Measurements from ENCODE around the gene GPX8. TPM values are rescaled to one million over a fixed set of nuclear protein-coding genes. Genes with fewer than 3 reads are reported as not detected.

GPX8 gene
- total and polyA plus RNA-seq, 9 of the 15 experiments (the other 6 are each of a cell fraction or from before 2014, with no cell fraction given), result 0.62 to 1.8 (median 1.2) TPM

DNA sequence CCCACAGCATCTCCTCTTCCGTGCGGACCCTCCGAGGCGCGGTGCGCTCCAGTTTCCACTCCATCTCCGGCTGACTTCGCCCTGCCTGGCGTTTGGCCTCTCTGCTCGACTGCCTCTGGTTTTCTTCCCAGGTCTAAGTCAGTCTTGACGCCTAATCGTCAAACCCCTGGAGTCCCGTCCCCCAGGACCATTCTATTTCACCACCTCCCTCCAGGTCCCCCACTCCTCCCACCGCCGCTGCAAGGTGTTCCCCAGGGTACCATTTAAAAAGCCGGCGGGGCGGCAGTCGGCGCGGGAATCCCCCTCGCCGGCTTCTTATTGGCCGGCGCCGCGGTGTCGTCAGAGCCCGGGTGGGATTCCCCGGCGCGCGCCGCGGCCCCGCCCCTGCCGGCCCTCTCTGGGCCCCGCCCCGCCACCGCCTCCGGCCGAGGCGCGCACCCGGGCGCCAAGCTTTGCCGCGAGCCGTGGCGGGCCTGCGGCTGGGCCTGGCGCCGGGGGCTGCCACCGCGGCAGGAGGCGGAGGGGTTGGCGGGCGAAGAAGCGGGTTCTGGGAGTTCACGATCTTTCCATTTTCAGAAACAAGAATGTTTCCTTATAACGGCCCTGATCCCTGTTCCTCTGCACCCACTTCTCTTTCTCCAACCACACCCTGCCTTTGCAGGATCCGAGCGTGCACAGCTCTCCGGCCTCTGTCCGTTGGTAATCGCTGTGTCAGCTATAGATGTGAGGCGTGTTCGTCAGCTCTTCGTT lies 13.1 kb downstream of the GPX8 start, which contains the start of gene CDC20B (continued):
- TF ChIP-seq NONO (IDR thresholded peaks at IDR 0.05; ENCODE audit: low read depth in 2 of 2, low read length in 1 of 2) (0 out of 4 replicates have a peak, but pooled peaks of 1 of the 2 experiments have one; percentile 44), TAF9B (IDR thresholded peaks at IDR 0.05; ENCODE audit: partially characterized antibody) (no peak), ZNF395 (CRISPR knock-in tag; IDR thresholded peaks at IDR 0.05) (peak; percentile 73), CXXC5 (CRISPR knock-in tag; IDR thresholded peaks at IDR 0.05) (peak; percentile 42), SMARCE1 (IDR thresholded peaks at IDR 0.05) (no peak), HDAC1 (IDR thresholded peaks at IDR 0.05) (peak in 1 of 2 experiments; percentile 14; a peak in 1 of 4 replicates), ZNF740 (CRISPR knock-in tag; IDR thresholded peaks at IDR 0.05) (no peak), ZNF740 (tag; IDR thresholded peaks at IDR 0.05) (no peak), POLR3A (IDR thresholded peaks at IDR 0.05; ENCODE audit: borderline replicate concordance, extremely low read depth, insufficient read depth, insufficient read length) (no peak), HDAC3 (IDR thresholded peaks at IDR 0.05; ENCODE audit: borderline replicate concordance, partially characterized antibody) (no peak), SNRNP70 (optimal IDR thresholded peaks at IDR 0.05; ENCODE audit: low read depth, low read length) (no peak), POLR2AphosphoS5 (IDR thresholded peaks at IDR 0.05; ENCODE audit: control insufficient read depth, insufficient read depth, low read depth, low read length) (no peak), TFAP4 (CRISPR knock-in tag; IDR thresholded peaks at IDR 0.05; ENCODE audit: borderline replicate concordance) (no peak), MYC (IDR thresholded peaks at IDR 0.05; ENCODE audit: low read depth, low read length) (peak; percentile 39), MYC (CRISPR knock-in tag; IDR thresholded peaks at IDR 0.05; ENCODE audit: borderline replicate concordance, low read depth) (no peak), PRMT5 (CRISPR knock-in tag; IDR thresholded peaks at IDR 0.05) (no peak), ZNF197 (CRISPR knock-in tag; IDR thresholded peaks at IDR 0.05; ENCODE audit: low read depth) (no peak), SIN3A (IDR thresholded peaks at IDR 0.05; ENCODE audit: borderline replicate concordance in 2 of 2, control insufficient read depth in 1 of 2, low read depth in 2 of 2, low read length in 2 of 2) (peak; percentile 6 to 78; a peak in 2 of 4 replicates), CREBBP (IDR thresholded peaks at IDR 0.05; ENCODE audit: low read depth, low read length) (no peak), ZNF12 (CRISPR knock-in tag; IDR thresholded peaks at IDR 0.05) (no peak)
- TF ChIP-seq, protein P1, sequence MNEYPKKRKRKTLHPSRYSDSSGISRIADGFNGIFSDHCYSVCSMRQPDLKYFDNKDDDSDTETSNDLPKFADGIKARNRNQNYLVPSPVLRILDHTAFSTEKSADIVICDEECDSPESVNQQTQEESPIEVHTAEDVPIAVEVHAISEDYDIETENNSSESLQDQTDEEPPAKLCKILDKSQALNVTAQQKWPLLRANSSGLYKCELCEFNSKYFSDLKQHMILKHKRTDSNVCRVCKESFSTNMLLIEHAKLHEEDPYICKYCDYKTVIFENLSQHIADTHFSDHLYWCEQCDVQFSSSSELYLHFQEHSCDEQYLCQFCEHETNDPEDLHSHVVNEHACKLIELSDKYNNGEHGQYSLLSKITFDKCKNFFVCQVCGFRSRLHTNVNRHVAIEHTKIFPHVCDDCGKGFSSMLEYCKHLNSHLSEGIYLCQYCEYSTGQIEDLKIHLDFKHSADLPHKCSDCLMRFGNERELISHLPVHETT (CRISPR knock-in tag; conservative IDR thresholded peaks at IDR 0.05 in 1 of 2, IDR thresholded peaks at IDR 0.05 in 1 of 2), result no peak
